Naive thymus-derived CD4-positive, alpha-beta T cell (primary cell): Measurements from ENCODE around the gene EDN2. TPM values are rescaled to one million over a fixed set of nuclear protein-coding genes. Genes with fewer than 3 reads are reported as not detected.

Experiments
- ATAC-seq: fragments of 150-1000 bp; cut with Tn5 transposase; 2 replicates; pipeline ENCODE4 v1.10.0; 2021; ENCODE audit warnings: mild to moderate bottlenecking, moderate library complexity
- CTCF ChIA-PET: fragments of 350-600 bp; sonication (Branson Sonifier 250); formaldehyde crosslinking; loops from one replicate; lab custom pipeline; 2021; ENCODE audit warnings: antibody characterized with exemption; lab: Charles Lee
- POLR2A ChIA-PET: fragments of 350-600 bp; sonication (Branson Sonifier 250); formaldehyde crosslinking; loops from one replicate; lab custom pipeline; 2021; ENCODE audit warnings: antibody characterized with exemption, inconsistent platforms; lab: Charles Lee
- DNase-seq, 9 donors: peaks; one replicate each; pipeline versions ENCODE4 v3.0.0 to v3.0.0-alpha.2; 2020 to 2022; ENCODE audit warnings: mixed read lengths in 1 of 9
- H3K27ac ChIP-seq: one replicate; pipeline ENCODE4 v1.7.0; 2013; ENCODE audit warnings: mild to moderate bottlenecking, low read depth, low read length, moderate library complexity
- H3K27me3 ChIP-seq, 2 donors: one replicate each; pipeline ENCODE4 v1.7.0; 2013; ENCODE audit warnings: low read length in 2 of 2, mild to moderate bottlenecking in 2 of 2, moderate library complexity in 2 of 2; ENCODE audit not compliant: control insufficient read depth in 2 of 2, insufficient read depth in 2 of 2
- H3K36me3 ChIP-seq, 3 experiments: 1 replicate in 2 of 3; 2 replicates in 1 of 3; pipeline ENCODE4 v1.7.0; 2013; ENCODE audit warnings: low read length in 3 of 3, mild to moderate bottlenecking in 3 of 3, moderate library complexity in 1 of 3; ENCODE audit not compliant: insufficient read depth in 3 of 3, control insufficient read depth in 2 of 3
- H3K4me1 ChIP-seq, 2 donors: one replicate each; pipeline ENCODE4 v1.7.0; 2013; ENCODE audit warnings: low read length in 2 of 2, mild to moderate bottlenecking in 2 of 2, moderate library complexity in 1 of 2; ENCODE audit not compliant: control insufficient read depth in 2 of 2, insufficient read depth in 2 of 2
- H3K4me3 ChIP-seq: 2 replicates; pipeline ENCODE4 v1.7.0; 2013; ENCODE audit warnings: mild to moderate bottlenecking, low read length
- H3K9me3 ChIP-seq, 3 experiments: 1 replicate in 2 of 3; 2 replicates in 1 of 3; pipeline ENCODE4 v1.7.0; 2013; ENCODE audit warnings: low read length in 3 of 3; ENCODE audit not compliant: control insufficient read depth in 2 of 3
- H3K27ac Mint-ChIP-seq, 9 donors: one replicate each; pipeline ENCODE4 v1.8.0; 2020 to 2022; ENCODE audit warnings: mixed read lengths in 9 of 9, mild to moderate bottlenecking in 8 of 9, moderate library complexity in 5 of 9, inconsistent platforms in 2 of 9
- H3K27me3 Mint-ChIP-seq, 5 donors: one replicate each; pipeline ENCODE4 v1.8.0; 2021 to 2022; ENCODE audit warnings: mixed read lengths in 5 of 5, mild to moderate bottlenecking in 1 of 5
- H3K36me3 Mint-ChIP-seq, 5 donors: one replicate each; pipeline ENCODE4 v1.8.0; 2020 to 2022; ENCODE audit warnings: mixed read lengths in 5 of 5, mild to moderate bottlenecking in 3 of 5, inconsistent platforms in 1 of 5
- H3K4me1 Mint-ChIP-seq, 7 donors: one replicate each; pipeline ENCODE4 v1.8.0; 2020 to 2022; ENCODE audit warnings: mixed read lengths in 7 of 7, mild to moderate bottlenecking in 3 of 7, inconsistent platforms in 1 of 7
- H3K4me3 Mint-ChIP-seq, 10 donors: one replicate each; pipeline ENCODE4 v1.8.0; 2020 to 2022; ENCODE audit warnings: mild to moderate bottlenecking in 10 of 10, mixed read lengths in 10 of 10, moderate library complexity in 6 of 10, inconsistent platforms in 2 of 10
- H3K9me3 Mint-ChIP-seq, 11 donors: one replicate each; pipeline ENCODE4 v1.8.0; 2020 to 2022; ENCODE audit warnings: mixed read lengths in 11 of 11, mild to moderate bottlenecking in 4 of 11, inconsistent platforms in 1 of 11, moderate library complexity in 1 of 11
- intact Hi-C, 2 donors: fragments of 100-400 bp; cut with micrococcal nuclease; formaldehyde crosslinking; loops; one replicate each; pipeline ENCODE4 v1.15.1; 2023
- polyA plus RNA-seq, 2 donors: library from polyadenylated mRNA; unstranded; fragments of 300-500 nt; fragmentation: Illumina TruSeq; gene quantifications; one replicate each; pipeline ENCODE4 v1.2.3, GENCODE V29; 2021
- total RNA-seq, 6 experiments: library from RNA in 5 of 6; stranded (reverse) in 5 of 6; gene quantifications; 1 replicate in 5 of 6; 2 replicates in 1 of 6; pipeline ENCODE4 v1.2.3 and lab custom pipeline; 2021 to 2026

EDN2 gene
- total and polyA plus RNA-seq, 7 experiments from 2014 or later, result not detected

GRCh38 chr1:41430069-41430468 lies 54.4 kb downstream of the EDN2 start:
- peaks cover 5 to 31% (median 24%) of the 10 kb centered on the region in 5 donors for H3K27me3 Mint-ChIP-seq
- DNase-seq (no peak), ATAC-seq (no peak)
- intact Hi-C loops, result loop anchor here (5.0 kb wide), 1 partner anchor 148 kb away; no protein-coding TSS in a partner anchor
- peaks cover 0 to 8% (median 0%) of the 10 kb centered on the region in 7 donors for H3K4me1 Mint-ChIP-seq
- CTCF ChIA-PET, result no interaction called here
- no peaks in the 10 kb centered on the region for H3K27me3 ChIP-seq
- H3K4me1 ChIP-seq, result no peaks in the 10 kb centered on the region
- POLR2A ChIA-PET, result no interaction called here
- no peaks in the 10 kb centered on the region for H3K9me3 ChIP-seq
- no peak overlapping the region for H3K27ac Mint-ChIP-seq
- no peaks in the 10 kb centered on the region for H3K36me3 ChIP-seq
- no peaks in the 10 kb centered on the region for H3K9me3 Mint-ChIP-seq
- no peaks in the 10 kb centered on the region for H3K36me3 Mint-ChIP-seq
- no peak overlapping the region for H3K4me3 Mint-ChIP-seq
- H3K4me3 ChIP-seq, result no peak overlapping the region
- H3K27ac ChIP-seq, result no peak overlapping the region

- no peaks in the 10 kb centered on the region for H3K36me3 ChIP-seq
- DNase-seq (no peak), ATAC-seq (no peak)
- Mint-ChIP-seq H3K27me3 (peaks cover 2 to 27% (median 22%) of the 10 kb centered on the region in 5 donors), H3K4me1 (peaks cover 0 to 8% (median 0%) of the 10 kb centered on the region in 7 donors), H3K9me3 (no peaks in the 10 kb centered on the region), H3K36me3 (no peaks in the 10 kb centered on the region), H3K27ac (no peak overlapping the region), H3K4me3 (no peak overlapping the region)
- no peak overlapping the region for H3K27ac ChIP-seq
- no peak overlapping the region for H3K4me3 ChIP-seq
- intact Hi-C loops, result loop anchor here (5.0 kb wide), 1 partner anchor 147 kb away; no protein-coding TSS in a partner anchor
- CTCF ChIA-PET, result no interaction called here
- POLR2A ChIA-PET, result no interaction called here
- H3K9me3 ChIP-seq, result no peaks in the 10 kb centered on the region
- H3K4me1 ChIP-seq, result no peaks in the 10 kb centered on the region
- H3K27me3 ChIP-seq, result no peaks in the 10 kb centered on the region
These were observed 54.8 kb downstream of the EDN2 start for GRCh38 chr1:41429641-41430035.

Other genes with a start within 250 kb of the EDN2 start
- gene SCMH1, start 242.4 kb downstream of the EDN2 start, total RNA-seq, result 10 to 100 TPM; 16.7 to 18.6 (median 18.2) TPM
- 1 to 10 TPM; 3.6 to 7.8 TPM for gene SCMH1, start 242.4 kb downstream of the EDN2 start, polyA plus RNA-seq
- 1 to 10 TPM in 1 of 5 experiments, under 1 TPM in 1, not detected in 3; 0.66 to 1.3 TPM for gene FOXO6, start 123.2 kb downstream of the EDN2 start, total RNA-seq
- not detected for gene FOXO6, start 123.2 kb downstream of the EDN2 start, polyA plus RNA-seq